Esophagus muscularis mucosa (tissue), 3 donors: ENCODE results near the gene AMOTL1.

Experiments used
- POLR2AphosphoS5 ChIP-seq, 2 donors: sonication (generic); formaldehyde crosslinking; IDR thresholded peaks; one replicate each; pipeline ENCODE4 v1.6.1; 2017; ENCODE audit warnings: antibody characterized with exemption in 2 of 2
- TF ChIP-seq, protein P1 (sequence below), 3 experiments: fragments of 200-600 bp in 2 of 3; fragments of 450-650 bp in 1 of 3; sonication (generic) in 2 of 3; IDR thresholded peaks; one replicate each; pipeline ENCODE4 v1.5.1; 2017 to 2019; ENCODE audit warnings: antibody characterized with exemption in 3 of 3, mild to moderate bottlenecking in 2 of 3, moderate library complexity in 1 of 3

DNA sequence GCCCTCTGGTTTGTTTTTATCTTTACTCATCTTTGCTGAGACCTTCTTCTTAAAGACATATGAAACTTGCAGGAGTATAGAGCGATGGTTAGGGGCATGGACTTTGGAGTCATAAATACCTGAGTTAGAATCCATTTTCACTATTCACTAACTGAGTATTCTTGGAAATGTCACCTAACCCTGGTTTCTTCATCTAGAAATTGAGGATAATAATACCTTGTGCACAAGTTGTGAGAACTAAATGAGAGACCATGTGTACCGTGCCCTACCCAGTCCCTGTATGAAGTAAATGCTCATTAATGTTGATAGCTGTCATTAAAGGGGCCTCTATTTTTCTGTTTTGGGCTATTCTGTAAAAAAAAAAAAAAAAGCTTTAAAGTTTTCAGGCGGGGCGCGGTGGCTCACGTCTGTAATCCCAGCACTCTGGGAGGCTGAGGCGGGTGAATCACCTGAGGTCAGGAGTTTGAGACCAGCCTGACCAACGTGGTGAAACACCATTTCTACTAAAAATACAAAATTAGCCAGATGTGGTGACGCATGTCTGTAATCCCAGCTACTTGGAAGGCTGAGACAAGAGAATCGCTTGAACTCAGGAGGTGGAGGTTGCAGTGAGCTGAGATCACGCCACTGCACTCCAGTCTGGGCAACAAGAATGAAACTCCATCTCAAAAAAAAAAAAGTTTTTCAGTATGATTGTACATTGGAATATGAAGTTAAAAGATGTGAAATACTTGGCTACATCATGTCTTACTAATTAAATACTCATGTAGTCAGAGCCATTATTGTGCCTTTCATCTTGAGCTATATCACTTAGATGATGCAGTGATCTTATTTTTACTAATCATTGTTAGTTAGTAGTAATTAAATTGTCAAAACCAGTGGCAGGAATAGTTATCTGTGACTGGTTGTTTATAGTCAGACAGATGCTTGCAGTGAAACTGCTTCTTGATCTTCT is 95.0 kb downstream of the AMOTL1 start:
- no peak for TF ChIP-seq POLR2AphosphoS5 (IDR thresholded peaks at IDR 0.05)
- TF ChIP-seq, protein P1, sequence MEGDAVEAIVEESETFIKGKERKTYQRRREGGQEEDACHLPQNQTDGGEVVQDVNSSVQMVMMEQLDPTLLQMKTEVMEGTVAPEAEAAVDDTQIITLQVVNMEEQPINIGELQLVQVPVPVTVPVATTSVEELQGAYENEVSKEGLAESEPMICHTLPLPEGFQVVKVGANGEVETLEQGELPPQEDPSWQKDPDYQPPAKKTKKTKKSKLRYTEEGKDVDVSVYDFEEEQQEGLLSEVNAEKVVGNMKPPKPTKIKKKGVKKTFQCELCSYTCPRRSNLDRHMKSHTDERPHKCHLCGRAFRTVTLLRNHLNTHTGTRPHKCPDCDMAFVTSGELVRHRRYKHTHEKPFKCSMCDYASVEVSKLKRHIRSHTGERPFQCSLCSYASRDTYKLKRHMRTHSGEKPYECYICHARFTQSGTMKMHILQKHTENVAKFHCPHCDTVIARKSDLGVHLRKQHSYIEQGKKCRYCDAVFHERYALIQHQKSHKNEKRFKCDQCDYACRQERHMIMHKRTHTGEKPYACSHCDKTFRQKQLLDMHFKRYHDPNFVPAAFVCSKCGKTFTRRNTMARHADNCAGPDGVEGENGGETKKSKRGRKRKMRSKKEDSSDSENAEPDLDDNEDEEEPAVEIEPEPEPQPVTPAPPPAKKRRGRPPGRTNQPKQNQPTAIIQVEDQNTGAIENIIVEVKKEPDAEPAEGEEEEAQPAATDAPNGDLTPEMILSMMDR (IDR thresholded peaks at IDR 0.05): no peak
